ENCODE measurements around the gene F8A3.
"Not testable (repeated sequence)": the region's sequence is repeated elsewhere in the genome, so short reads cannot be mapped to it uniquely, and the experiment has no call there.

Gene F8A3

DNA sequence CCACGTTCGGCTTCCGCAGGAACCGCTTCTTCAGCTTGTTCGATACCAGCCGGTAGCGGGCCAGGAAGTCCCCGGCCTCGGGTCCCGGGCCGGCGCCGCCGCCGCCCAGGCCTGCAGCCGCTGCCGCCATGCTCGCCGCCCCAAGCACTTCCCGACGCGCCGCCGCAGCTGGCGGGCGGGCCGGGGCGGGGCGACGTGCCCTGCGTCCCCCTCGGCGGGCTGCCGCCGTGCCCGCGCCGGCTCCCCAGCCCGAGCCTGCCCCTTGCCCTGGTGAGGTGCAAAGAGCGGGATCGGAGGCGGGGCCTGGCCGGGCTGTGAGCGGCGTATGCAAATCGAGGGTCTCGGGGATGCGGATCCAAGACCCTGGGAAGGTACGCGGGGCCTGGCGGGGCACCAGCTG is at the start of gene F8A3:
Gene F8A3 (minus strand): TSS at position 150 of the 400 bp plus-strand sequence. CDS start 20 bp downstream, at position 130.
- DNase-seq, result not testable (repeated sequence)

DNA sequence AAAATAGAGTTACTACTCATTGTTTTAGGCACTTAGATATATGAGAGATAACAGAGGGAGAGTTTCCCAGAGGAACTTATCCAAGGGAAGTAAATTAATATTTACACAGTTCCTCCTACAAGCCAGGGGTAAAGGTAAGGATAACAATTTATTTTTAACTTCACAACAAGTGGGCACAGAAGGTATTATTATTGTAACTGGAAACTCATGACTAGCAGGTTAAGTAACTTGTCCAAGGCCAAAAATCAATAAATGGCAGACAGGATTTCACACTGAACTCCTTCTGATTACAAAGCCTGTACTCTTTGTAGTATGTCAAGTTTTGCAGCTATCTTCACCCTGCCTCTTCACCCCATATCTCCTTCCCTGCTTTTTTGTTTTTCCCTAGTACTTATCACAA is 46.9 kb upstream of the F8A3 start:
- no peak for DNase-seq

DNA sequence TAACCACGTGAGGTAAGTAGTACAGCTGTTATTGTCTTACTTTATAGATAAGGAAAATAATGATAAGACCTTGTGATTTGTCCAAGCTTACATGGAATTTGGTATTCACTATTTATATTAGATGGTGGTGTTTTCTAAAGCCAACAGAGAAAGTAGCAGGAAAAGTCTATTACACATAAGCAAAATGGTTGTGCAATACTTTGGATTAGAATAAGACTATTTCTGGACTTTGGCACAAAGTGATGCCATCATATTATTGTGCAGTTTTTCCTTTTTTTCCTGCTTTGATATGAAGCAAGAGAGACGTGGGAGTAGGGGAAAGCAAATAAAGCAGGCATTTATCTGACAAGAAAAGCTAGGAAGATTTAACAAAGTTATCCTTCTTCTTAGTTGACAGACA is 36.7 kb upstream of the F8A3 start:
- DNase-seq, result not testable (repeated sequence)

DNA sequence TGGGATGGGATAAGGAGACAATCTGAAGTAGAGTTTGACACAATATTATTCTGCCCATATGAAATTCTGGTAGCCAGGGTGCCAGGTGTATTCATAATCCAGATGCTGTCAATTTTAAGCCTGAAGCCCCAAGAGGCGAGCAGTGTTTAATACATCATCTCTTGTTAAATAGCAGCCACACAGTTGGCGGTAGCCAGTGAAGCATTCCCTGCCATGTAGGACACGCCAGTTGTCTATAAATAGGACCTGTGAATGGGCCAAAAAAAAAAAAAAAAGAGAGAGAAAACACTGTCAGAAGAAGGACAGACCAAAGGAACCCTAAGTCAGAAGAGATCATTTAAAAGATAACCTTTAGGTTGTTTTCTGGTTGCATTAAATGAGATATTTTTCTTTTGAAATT is 33.0 kb upstream of the F8A3 start:
- DNase-seq, result not testable (repeated sequence)

DNA sequence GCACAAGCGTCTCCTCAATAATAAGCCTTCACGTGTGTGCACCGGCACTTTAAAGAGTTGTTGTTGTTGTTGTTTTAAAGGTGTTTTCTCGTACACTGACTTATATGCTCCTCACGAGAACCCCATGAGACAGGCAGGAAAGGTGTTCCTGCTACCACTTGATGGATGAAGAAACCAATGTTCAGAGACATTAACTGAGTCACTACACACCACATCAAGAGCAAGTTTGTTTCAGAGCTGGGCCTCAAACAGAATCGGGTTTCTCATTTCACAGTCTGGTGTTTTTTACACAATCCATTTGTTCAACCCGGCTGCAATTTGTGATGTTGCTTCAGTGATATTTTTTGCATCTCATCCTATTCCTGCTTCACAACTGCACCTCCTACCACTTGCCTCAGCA is 18.7 kb upstream of the F8A3 start:
- DNase-seq, result not testable (repeated sequence)

DNA sequence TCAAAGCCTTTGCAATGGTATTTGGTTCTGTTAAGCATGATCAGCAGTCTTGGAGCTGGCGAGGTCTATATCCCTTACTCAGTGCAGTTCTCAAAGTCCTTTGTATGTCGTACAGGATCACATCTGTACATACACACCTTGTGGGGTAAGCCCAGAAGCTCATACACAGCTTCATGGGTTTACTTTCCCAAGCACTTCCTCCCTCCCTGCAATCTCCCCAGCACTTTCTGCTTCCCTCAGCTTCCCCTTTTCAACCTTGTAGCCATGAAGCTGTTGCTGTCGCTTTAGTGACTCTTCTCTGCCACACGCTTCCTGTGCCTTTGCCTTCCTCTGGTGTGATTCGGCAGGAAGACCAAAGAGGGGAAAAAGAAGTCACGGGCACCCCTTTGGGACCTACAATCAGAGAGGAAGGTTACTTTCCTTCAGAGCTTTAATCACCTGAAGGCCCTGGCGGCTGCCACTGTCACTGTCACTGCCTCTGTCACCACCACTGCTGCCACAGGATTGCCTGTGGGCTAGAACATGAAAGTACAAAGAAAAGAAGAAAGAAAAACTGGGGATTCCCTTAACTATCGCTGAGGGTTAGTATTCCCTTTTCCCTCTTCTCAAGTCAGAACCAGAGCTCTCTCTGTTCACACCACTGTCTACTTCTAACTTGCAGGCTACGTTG is 8.0 kb upstream of the F8A3 start:
- DNase-seq, result not testable (repeated sequence)

DNA sequence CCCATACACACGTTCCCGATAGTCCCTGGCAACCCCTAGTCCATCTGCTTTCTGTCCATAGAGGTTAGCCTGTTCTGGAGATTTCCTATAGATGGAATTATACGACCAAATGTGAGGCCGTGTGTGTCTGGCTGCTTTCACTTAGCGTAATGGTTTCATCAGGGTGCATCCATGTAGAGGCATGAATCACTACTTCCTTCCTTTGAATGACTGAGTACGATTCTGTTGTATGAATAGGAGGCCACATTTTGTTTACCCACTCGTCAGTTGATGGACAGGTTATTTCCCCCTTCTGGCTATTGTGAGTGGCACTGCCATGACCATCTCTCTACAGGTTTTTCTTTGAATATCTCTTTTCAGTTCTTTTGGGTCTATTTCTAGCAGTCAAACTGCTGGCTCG is 2.1 kb upstream of the F8A3 start:
- not testable (repeated sequence) for DNase-seq

DNA sequence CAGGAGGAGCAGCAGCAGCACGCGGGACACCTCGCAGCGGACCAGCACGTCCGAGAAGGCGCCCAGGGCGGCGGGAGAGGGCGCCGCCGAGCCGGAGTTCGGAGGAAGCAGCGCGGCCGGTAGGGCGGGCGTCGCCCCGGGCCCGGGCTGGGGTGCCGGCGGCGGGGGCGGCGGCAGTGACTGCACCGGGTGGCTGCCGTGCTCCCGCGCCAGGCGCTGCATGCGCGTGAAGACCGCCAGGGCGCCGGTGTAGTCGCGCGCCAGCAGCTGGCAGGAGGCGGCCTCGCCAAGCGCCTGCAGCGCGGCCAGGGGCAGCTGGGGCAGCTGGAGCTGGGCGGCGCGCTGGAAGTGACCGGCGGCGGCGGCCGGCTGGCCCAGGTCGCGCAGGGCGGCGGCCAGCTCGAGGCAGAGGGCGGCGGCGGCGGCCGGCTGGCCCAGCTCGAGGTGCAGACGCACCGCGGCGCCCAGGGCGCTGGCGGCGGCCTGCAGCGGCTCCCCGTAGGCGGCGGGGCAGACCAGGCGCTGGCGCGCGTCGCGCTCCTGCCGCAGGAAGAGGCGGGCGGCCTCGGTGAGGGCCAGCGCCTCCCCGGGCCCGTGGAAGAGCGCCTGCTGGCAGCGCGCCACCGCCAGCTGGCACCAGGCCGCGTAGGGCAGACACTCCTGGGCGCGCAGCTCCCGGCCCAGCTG is 516 bp downstream of the F8A3 start:
- not testable (repeated sequence) for DNase-seq

DNA sequence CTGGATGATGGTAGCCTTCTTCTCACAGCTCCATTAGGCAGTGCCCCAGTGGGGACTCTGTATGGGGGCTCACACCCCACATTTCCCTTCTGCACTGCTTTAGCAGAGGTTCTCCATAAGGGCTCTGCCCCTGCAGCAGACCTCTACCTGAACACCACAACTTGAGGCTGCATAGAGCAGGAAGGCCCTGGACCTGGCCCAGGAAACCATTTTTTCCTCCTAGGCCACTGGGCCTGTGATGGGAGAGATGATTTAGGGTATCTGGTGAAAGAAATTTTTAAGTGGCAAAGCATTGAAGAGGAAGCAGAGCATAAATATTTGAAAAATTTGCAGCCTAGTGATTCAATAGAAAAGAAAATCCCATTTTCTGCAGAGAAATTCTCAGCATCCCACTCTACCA is 17.3 kb downstream of the F8A3 start:
- DNase-seq, result no peak

DNA sequence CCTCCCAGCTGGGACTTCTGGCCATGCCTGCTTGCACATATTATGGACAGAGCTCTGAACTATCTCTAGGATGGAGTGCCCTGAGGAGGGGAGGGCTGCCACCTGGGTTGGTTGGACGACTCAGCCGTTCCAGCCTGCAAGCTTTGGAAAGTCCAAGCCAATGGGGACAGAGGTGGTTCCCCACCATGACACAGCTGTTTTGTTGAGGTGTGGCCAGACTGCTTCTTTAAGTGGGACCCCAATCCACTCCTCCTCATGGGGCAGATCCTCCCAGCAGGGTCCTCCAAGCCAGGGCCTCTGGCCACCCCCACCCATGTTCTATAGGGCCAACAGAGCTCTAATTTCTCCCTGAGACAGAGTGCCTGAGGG is 22.7 kb downstream of the F8A3 start:
- no peak for DNase-seq

DNA sequence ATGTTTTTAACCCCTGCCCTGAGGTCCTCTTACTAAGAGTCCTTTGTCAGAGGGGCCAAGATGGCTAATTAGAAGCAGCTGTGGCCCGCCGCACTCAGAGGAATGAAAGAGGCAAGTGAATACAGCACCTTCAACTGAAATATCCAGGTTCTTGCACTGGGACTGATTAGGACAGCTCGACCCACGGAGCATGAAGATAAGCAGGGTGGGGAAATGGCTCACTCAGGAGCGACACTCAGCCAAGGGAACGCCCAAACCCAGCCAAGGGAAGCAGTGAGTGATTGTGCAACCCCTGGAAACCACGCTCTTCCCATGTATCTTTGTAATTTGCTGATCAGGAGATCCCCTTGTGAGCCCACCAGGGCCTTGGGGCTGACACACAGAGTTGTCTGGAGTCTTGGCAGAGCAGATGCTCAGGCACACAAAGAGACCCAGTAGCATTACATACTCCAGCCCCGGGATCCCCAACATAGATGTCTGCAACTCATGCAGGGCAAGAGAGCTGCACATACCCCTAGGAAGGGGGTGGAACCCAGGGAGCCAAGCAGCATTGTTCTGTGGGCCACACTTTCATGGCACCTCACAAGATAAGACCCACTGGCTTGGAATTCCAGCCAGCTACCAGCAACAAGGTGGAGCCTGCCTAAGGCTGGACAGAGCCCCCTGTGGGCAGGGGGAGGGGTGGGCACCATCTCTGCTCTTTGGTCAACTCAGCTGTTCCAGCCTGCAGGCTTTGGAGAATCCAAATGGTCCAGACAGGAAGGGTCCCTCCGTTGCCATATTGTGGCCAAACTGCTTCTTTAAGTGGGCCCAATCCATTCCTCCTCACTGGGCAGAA is 23.3 kb downstream of the F8A3 start:
- no peak for DNase-seq

DNA sequence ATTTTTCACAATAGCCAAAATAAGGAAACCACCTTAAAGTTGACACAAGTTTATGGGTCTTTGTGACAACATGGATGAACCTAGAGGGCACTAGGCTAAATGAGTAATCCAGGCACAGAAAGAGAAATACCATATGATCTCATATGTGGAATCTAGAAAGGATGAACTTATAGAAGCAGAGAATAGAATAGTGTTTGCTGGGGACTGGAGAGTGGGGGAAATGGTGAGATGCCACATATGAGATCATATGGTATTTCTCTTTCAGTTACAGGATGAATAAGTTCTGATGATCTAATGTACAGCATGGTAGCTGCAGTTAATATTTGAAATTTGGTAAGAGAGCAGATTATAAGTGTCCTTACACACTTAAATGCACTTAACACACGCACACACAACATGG is 40.7 kb downstream of the F8A3 start:
- no peak for DNase-seq

Measured in NCI-H1694 treated with DMSO at 0.1 percent for 48 hours (cell line).